Umbilical cord (tissue), 2 donors: ENCODE measurements around the gene NFIC. TPM values are rescaled to one million over a fixed set of nuclear protein-coding genes. Genes with fewer than 3 reads are reported as not detected.
A peak's percentile ranks its signal among the peaks of the same experiment; 100 is the strongest.
"Not testable (repeated sequence)": the region's sequence is repeated elsewhere in the genome, so short reads cannot be mapped to it uniquely, and the experiment has no call there.

Source experiments
- DNase-seq: peaks from one replicate; pipeline ENCODE4 v3.0.0-alpha.2; 2015; ENCODE audit warnings: low spot score
- total RNA-seq: library from RNA; depleted of rRNA; stranded (reverse); fragments of >200 nt; gene quantifications from one replicate; pipeline ENCODE4 v1.2.3, GENCODE V29; 2014; ENCODE audit warnings: low replicate concordance; ENCODE audit not compliant: insufficient read depth

NFIC gene
- total RNA-seq, 1 donor from 2014 or later, result 37.3 TPM

GRCh38 chr19:3491396-3492119, 125.2 kb downstream of the NFIC start:
- no peak for DNase-seq

- no peak for DNase-seq
Observed at GRCh38 chr19:3492131-3492839, 125.9 kb downstream of the NFIC start.

- DNase-seq, result no peak
Observed at GRCh38 chr19:3492919-3493318, 126.5 kb downstream of the NFIC start.

GRCh38 chr19:3493651-3494050, 127.3 kb downstream of the NFIC start:
- DNase-seq, result no peak

- no peak for DNase-seq
Observed at GRCh38 chr19:3494051-3494450, 127.7 kb downstream of the NFIC start.

GRCh38 chr19:3494559-3494958, 128.2 kb downstream of the NFIC start:
- DNase-seq, result no peak

GRCh38 chr19:3496392-3497273, 130.2 kb downstream of the NFIC start:
- no peak for DNase-seq

- no peak for DNase-seq
Observed at GRCh38 chr19:3497757-3498520, 131.6 kb downstream of the NFIC start.

GRCh38 chr19:3499738-3500428, 133.5 kb downstream of the NFIC start:
- DNase-seq, result no peak

- peak; percentile 98 for DNase-seq
Observed at GRCh38 chr19:3500429-3501101, 134.2 kb downstream of the NFIC start, which contains the start of gene DOHH. Gene DOHH (minus strand): TSS chr19:3500674. CDS start chr19:3496814, 3,860 bp downstream.

- DNase-seq, result no peak
Observed at GRCh38 chr19:3501780-3502179, 135.4 kb downstream of the NFIC start.

- DNase-seq, result no peak
Observed at GRCh38 chr19:3503036-3503572, 136.7 kb downstream of the NFIC start.

- DNase-seq, result peak; percentile 69
Observed at GRCh38 chr19:3504735-3505134, 138.4 kb downstream of the NFIC start.

- peak; percentile 99 for DNase-seq
Observed at GRCh38 chr19:3505598-3506383, 139.4 kb downstream of the NFIC start, which contains the start of gene FZR1. Gene FZR1 (plus strand): TSS chr19:3506311. CDS start chr19:3522990, 16,679 bp downstream.

- peak; percentile 30 for DNase-seq
Observed at GRCh38 chr19:3506384-3507340, 140.3 kb downstream of the NFIC start.

- DNase-seq, result peak; percentile 40
Observed at GRCh38 chr19:3507371-3508120, 141.2 kb downstream of the NFIC start.

- DNase-seq, result not testable (repeated sequence)
Observed at GRCh38 chr19:3508121-3508661, 141.8 kb downstream of the NFIC start.
